NCI-H2081 (cell line): Measurements from ENCODE around the gene NAT10.

Experiments
- DNase-seq, 2 experiments: peaks; one replicate each; lab custom pipeline; 2025; lab: John Stamatoyannopoulos, UW

Gene NAT10

GRCh38 chr11:34149786-34150185, 44.4 kb downstream of the NAT10 start:
- no peak for DNase-seq

DNA sequence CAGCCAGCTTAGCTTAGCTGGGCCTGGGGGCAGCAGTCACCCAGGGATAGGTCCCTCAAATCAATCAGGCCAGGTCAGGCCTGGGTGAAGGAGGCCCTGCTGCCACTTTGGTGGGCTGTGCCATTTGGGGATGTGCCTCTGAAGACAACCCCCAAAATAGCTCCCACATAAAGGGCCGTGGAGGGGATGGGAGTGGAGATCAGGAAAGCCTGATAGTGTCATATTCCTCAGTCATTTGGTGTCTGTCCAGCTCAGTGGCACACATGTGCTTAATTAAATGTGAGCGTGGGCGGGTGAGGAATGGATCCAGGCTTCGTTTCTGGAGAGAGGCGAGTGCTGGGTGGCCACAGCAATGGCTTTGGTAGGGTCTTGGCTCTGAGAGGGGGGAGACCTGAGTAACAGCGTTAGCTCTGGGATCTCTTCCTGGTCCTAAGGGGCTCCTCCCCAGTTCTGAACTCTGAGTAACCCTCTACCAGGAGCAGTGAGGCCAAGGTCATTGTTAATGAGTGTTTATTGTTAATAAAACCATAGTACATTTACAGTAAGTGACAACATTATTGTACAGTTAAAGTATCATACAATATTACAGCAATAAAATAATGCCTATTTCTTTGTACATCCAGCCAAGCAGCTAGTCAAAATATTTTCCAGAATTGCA, 45.2 kb downstream of the NAT10 start:
- DNase-seq: no peak

DNA sequence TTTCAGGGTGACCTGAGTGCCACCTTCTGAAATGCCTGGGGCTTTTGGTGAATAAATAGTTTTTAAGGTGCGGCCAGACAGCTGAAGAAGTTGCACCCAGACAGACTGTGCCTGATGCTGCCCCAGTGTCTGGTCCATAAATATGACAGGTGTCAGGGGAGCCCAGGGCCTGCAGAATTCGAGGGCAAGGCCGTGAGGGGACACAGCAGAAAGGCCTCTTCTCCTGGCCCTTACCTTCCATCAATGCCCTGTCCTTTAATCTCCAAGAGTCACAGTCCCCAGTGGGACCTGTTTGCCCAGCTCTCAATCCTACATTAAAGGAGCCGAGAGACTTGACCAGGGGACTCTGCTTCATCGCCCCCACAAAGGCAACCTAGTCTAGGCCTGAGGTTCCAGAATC, 45.7 kb downstream of the NAT10 start:
- DNase-seq: no peak

DNA sequence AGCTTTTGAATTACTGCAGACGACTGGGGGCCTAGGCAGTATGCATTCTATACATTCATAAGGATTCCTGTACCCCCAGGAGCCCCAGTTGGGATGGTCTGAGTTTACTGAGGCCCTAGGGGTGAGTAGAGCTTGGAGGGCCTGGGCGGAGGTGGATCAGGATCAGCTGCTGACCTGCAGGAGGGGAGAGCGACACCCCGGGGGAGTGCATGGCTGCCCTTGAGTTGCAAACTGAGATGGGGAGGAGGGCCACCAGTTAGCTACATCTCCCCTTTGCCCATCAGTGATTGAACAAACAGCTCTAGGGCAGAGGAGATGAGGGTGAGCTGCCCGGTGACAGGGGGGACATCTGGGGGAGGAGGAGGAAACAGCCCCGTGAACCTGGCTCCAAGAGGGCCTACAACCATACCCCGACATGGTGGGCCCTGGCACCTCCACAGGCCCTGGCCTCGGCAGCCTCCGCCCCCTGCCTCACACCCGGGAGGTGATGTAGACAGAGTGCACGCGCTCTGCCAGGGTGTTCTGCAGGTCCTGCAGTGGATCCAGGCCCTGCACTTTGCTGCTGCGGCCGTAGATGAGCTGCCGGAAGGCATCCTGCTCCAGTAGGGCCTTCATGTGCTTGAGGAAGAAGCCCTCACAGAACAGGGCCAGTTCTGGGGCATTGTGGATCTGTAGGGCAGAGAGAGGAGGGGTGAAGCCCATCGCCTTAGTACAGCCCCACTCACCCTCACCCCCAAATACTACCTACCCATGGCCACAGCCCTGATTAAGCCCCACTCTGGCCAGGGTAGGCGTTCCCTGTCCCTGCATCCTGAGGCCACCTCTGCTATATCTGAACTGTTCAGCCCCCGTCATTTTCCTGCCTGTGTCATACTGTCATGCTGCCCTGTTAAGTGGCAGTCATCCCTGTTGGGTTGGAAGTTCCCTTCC, 46.8 kb downstream of the NAT10 start:
- DNase-seq: no peak

DNA sequence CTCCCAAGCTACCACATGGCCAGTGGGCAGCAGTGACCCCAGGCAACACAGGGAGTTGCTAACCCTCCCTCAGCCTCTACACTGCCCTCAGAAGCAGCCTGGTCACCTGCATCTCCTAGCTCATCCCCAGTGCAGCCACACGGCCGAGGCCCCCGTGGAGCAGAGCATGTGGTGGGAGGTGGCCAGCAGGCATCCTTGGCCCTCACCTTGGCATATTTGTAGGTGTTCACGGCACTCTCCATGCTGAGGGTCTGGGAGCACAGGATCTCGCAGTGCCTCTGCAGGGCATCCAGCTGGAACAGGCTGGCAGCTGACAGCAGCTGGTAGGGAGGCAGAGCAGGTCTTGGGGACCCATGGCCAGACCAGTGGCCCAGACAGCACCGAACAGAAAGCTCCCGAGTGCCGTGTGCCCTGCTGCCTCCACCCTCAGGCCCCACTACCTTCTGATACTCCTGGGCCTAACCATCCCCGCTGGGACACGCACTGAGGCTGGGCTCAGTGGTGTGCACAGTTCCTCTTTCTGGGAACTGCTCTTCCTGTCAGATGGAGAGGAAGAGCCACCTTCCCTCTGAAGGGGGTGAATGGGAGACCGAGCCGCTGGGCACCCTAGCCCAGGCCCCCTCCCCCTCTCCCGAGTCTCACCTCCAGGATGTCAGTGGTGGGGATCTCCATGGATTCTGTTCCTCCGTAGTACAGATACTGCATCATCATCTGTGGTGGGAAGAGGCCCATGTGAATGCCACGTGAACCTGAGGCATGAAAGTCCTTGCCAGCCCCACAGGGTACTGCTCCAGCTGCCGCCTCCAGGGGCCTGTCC, 48.8 kb downstream of the NAT10 start:
- no peak for DNase-seq

DNA sequence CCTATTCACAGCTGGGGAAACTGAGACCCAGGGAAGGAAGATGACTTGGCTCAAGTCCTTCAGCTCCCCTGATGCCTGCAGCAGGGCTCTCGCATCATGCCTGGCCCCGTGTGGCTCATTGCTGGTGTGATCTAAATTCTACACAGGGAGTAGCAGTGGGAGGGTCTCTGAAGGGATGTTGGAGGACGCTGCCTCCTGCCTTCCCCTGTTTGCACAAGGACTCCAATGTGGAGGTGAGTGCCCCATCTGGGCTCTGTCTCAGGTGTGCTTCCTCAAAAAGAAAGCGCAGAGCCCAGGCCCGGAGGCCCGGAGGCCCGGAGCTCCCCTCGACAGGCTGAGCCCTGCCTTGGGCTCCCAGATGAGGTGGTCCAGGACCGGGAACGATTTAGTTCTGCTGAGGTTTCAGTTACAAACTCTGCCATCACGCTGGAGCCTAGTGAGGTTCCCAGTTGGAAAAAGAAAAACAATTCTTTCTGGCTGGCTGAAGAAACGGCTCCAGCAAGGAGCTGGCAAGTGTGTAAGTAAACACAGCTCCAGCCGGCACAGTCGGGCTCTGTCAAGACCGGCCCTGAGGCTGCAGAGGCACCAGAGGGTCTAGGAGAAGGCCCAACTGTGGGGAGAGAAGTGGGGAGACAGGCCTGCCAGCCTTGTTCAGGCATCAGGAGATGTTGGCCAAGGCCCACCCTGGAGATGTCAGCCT, 49.8 kb downstream of the NAT10 start:
- DNase-seq: no peak

DNA sequence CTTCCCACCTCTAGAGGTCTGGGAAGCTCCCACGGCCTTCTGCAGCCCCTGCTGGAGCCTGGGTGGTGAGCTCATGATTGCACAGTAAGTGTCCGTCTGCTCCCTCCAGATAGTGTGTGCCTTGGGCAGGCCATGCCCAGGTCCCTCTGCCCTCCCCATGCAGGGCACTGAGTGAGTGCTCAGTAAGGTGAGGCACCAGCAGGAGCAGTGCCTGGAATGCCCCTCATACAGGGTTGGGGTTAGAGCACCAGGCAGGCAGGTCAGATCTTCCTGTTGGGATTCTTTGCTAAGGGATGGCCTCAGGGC, 50.3 kb downstream of the NAT10 start:
- no peak for DNase-seq

DNA sequence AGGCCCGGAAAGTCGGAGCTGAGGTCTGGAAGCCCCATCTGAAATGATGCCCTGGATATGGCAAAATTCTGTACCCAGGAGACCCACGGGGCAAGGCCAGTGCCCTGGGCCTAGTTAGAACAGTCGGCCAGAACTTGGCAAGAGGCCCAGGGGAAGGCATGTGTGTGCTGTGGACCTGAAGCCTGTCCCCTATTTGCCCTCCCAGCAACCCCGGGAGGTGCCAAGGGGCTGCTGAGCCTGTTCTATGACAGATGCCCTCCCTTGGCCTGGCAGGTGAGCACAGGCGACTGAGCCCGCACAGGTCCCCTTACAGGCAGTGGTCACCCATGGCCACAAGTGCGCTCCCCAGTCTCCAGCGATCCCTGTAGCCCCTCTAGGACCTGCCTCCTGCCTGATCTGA, 51.7 kb downstream of the NAT10 start:
- DNase-seq: no peak

DNA sequence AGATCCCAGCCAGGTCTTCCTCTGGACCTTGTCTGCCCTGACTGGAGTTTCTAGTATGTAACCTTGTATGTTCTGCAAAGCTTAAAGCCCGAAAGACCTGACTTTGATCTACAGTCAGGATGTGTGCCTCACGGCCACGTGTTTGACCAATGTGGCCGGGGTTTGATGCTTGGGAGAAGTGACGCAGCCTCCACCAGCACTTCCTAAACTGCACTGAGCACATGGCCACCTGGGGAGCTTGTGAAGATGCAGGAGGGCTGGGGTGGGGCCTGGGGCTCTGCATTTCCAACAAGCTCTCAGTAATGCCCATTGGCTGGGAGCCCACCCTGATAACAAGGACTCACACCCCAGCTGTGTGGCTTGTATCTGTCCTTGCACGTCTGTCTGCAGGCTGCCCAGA, 53.2 kb downstream of the NAT10 start:
- DNase-seq: no peak

DNA sequence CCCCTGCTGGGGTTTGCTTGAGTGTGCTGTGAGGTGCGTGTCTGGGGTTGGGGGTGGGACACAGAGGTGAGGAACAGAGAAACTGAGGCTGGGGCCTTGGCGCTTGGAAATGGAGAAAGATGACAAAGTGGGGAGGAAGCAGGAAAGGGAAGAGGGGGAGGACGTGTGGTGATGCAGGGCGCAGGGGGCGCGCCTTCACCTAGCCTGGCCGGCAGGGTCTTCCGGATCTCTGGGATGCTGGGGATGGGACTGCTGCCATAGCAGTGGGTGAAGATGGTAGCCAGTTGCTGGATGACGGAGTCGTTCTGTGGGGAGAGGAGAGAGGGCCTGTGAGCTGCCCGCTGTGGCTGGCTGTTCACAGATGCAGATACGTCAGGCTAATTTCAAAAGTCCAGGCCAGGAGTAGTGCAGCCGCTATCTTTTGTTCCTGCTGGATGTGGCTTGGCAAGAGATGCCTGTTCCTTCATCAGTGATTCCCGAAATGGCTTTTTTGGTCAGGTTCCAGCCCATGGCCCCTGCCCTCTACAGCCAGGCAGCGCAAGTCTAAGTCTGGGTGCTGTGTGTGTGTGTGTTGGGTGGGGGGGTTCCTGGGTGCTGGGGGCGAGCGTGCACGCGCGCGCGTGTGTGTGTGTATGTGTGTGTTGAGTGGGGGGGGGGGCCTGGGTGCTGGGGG, 54.8 kb downstream of the NAT10 start:
- peak; percentile 6 to 39 for DNase-seq

DNA sequence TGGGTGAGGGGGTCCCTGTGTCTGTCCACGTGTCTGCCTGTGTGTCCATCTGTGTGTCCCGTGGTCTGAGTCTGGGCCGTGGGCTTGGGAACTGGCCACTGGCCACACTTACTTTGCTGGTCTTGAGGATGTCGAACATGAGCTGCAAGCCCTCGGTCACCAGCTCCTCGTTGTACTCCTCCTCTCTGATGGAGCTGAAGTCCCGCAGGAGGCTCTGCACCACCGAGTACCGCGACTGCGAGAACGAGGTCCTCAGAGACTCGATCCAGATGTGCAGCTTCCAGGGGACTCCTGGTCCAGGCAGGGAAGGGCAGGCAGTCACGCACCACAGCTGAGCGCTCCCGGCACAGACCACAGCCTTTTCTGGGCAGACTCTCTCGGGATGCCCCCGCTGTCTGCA, 55.4 kb downstream of the NAT10 start:
- DNase-seq: no peak

- DNase-seq: no peak
These were observed 55.9 kb downstream of the NAT10 start for GRCh38 chr11:34161361-34161760.

GRCh38 chr11:34161812-34162492, 56.5 kb downstream of the NAT10 start:
- no peak for DNase-seq

DNA sequence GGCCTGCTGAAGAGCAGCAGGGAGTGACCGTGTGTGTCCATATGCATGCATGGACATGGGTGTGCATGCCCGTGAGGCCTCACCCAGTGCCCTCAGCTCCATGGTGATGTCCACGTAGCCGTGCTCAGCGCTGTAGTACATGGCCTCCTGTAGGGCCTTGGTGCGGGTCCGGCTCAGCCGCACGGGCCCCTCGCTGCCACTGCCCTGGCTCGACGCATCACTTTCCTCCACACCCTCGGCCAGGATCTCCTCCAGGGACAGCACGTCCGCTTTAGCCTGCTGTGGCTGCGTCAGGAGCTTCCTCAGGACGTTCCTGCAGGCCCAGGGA, 57.0 kb downstream of the NAT10 start:
- DNase-seq: no peak

GRCh38 chr11:34162856-34163255, 57.4 kb downstream of the NAT10 start:
- DNase-seq: no peak

GRCh38 chr11:34165121-34165520, 59.7 kb downstream of the NAT10 start:
- DNase-seq: no peak

DNA sequence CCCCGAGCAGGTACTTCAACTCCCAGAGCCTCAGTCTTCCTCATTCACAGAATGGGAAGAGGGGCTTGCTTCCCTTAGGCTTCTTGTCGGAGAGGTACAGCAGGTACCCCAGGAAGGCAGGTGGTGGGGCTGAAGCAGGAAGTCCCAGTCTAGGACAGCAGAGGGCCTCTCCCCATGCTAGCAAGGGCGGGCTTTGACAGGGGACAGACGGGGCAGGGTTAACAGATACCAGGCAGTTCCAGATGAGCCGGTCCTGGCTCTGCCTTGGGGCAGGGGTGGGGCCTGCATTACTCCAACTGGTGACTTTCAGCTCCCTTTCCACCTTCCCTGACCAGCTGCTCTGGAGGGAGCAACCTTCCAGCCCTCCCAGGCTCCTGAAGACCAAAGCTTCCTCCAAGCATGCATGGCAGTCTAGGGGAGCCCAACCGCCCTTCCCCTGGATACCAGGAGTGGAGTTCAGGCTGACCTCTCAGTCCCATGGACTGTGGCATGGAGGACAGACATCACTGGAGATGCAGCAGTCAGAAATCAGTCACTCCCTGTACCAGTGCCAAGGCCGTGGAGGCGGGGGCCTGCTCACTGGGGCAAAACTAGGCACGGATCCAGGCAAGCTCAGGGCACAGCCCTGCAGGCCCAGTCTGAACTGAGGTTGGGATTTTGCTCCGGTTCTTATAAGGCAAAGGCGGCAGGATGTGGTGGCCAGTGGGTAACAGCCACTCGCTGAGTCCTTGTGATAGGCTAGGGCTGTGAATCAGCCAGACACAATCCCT, 60.5 kb downstream of the NAT10 start:
- DNase-seq: no peak

- no peak for DNase-seq
These were observed 61.6 kb downstream of the NAT10 start for GRCh38 chr11:34166806-34167740.

- DNase-seq: no peak
These were observed 62.5 kb downstream of the NAT10 start for GRCh38 chr11:34167961-34168360.
